ENCODE results near the gene LPXN.
"Not testable (repeated sequence)": the region's sequence is repeated elsewhere in the genome, so short reads cannot be mapped to it uniquely, and the experiment has no call there.

LPXN gene

GRCh38 chr11:58578635-58579191, 3.1 kb upstream of the LPXN start, which contains the start of gene ZFP91:
ZFP91 (plus strand) TSS chr11:58579063; CDS start chr11:58579282, 219 bp downstream.
- DNase-seq, result peak; percentile 98

- peak; percentile 99 for DNase-seq
Observed at GRCh38 chr11:58578136-58578634, 2.5 kb upstream of the LPXN start.

GRCh38 chr11:58577555-58578135, 2.0 kb upstream of the LPXN start:
- peak; percentile 64 for DNase-seq

- DNase-seq, result no peak
Observed at GRCh38 chr11:58576887-58577471, 1.3 kb upstream of the LPXN start.

GRCh38 chr11:58574881-58575280, 775 bp downstream of the LPXN start:
- no peak for DNase-seq

- no peak for DNase-seq
Observed at GRCh38 chr11:58573451-58574104, 2.1 kb downstream of the LPXN start.

- not testable (repeated sequence) for DNase-seq
Observed at GRCh38 chr11:58572906-58573305, 2.8 kb downstream of the LPXN start.

- peak; percentile 12 for DNase-seq
Observed at GRCh38 chr11:58567889-58568512, 7.7 kb downstream of the LPXN start.

- DNase-seq, result no peak
Observed at GRCh38 chr11:58564231-58564630, 11.4 kb downstream of the LPXN start.

GRCh38 chr11:58562375-58562800, 13.3 kb downstream of the LPXN start:
- no peak for DNase-seq

- DNase-seq, result no peak
Observed at GRCh38 chr11:58561394-58562098, 14.1 kb downstream of the LPXN start.

- no peak for DNase-seq
Observed at GRCh38 chr11:58560842-58561241, 14.8 kb downstream of the LPXN start.

GRCh38 chr11:58549644-58550043, 26.0 kb downstream of the LPXN start:
- no peak for DNase-seq

GRCh38 chr11:58546841-58547240, 28.8 kb downstream of the LPXN start:
- no peak for DNase-seq

GRCh38 chr11:58531865-58532341, 43.8 kb downstream of the LPXN start:
- no peak for DNase-seq

- DNase-seq, result no peak
Observed at GRCh38 chr11:58530236-58530635, 45.4 kb downstream of the LPXN start.

- DNase-seq, result no peak
Observed at GRCh38 chr11:58527429-58527828, 48.2 kb downstream of the LPXN start.

- DNase-seq, result no peak
Observed at GRCh38 chr11:58526721-58527120, 48.9 kb downstream of the LPXN start.

- no peak for DNase-seq
Observed at GRCh38 chr11:58525037-58525614, 50.5 kb downstream of the LPXN start.

- peak; percentile 71 for DNase-seq
Observed at GRCh38 chr11:58524232-58525036, 51.2 kb downstream of the LPXN start.

GRCh38 chr11:58513747-58514367, 61.8 kb downstream of the LPXN start:
- DNase-seq, result peak; percentile 60
